Measurements from ENCODE around the gene DLL4.

DNA sequence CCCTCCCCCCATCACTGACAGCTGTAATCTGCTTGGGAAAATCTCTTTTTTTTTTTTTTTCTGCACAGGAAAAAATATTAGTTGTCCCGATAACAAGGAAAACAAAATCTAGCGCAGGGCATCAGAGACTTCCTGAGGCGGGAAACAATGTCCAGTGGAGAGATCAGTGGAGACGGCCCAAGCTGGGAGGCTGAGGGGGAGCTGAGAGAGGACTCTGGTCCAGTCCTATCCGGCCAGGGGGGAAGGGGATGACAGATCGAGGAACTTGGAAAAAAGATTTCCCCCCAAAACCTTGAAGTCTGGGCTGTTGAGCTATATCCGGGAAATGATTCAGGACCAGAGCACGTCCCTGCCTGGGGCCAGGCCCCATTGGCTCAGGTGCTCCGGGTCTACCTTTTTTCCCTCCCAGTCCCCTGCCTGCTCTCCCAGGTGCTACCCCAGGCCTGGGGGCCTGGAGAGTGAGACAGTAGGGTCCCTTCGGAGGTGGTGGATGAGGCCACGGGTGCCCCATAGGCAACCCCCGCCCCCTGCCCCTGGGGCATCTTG, 14.0 kb upstream of the DLL4 start:
- no peak for TF ChIP-seq CTCF (IDR thresholded peaks at IDR 0.05)
- no peak for TF ChIP-seq POLR2A (IDR thresholded peaks at IDR 0.05)
